Stimulated activated CD4-positive, alpha-beta T cell treated with anti-CD3 and anti-CD28 coated beads, Interleukin-2, amount 100 ng/mL, for 24 hours (primary cell): Measurements from ENCODE around the gene LBHD2.
"Not testable (repeated sequence)": the region's sequence is repeated elsewhere in the genome, so short reads cannot be mapped to it uniquely, and the experiment has no call there.

Source experiments
- DNase-seq, 2 donors: peaks; one replicate each; pipeline ENCODE4 v3.0.0-alpha.2; 2020

Gene LBHD2

GRCh38 chr14:103084021-103084919 is at the start of gene LBHD2:
Gene LBHD2 (plus strand): TSS chr14:103084210. CDS start chr14:103086013, 1,803 bp downstream.
- no peak for DNase-seq

- DNase-seq, result no peak
Observed at GRCh38 chr14:103041464-103041863, 42.5 kb upstream of the LBHD2 start.

GRCh38 chr14:103043257-103044015 is 40.6 kb upstream of the LBHD2 start:
- DNase-seq, result no peak

- no peak for DNase-seq
Observed at GRCh38 chr14:103045371-103045869, 38.6 kb upstream of the LBHD2 start.

GRCh38 chr14:103047453-103047852 is 36.6 kb upstream of the LBHD2 start:
- not testable (repeated sequence) for DNase-seq

GRCh38 chr14:103050935-103051334 is 33.1 kb upstream of the LBHD2 start:
- DNase-seq, result no peak

- DNase-seq, result no peak
Observed at GRCh38 chr14:103052407-103052806, 31.6 kb upstream of the LBHD2 start.

GRCh38 chr14:103055695-103056094 is 28.3 kb upstream of the LBHD2 start:
- no peak for DNase-seq

GRCh38 chr14:103056322-103057027 is 27.5 kb upstream of the LBHD2 start:
- peak in 1 of 2 donors; percentile 7 for DNase-seq

- DNase-seq, result peak in 1 of 2 donors; percentile 17
Observed at GRCh38 chr14:103057028-103057371, 27.0 kb upstream of the LBHD2 start.

GRCh38 chr14:103057372-103058163 is 26.4 kb upstream of the LBHD2 start, which contains the start of gene CDC42BPB:
Gene CDC42BPB (minus strand): TSS chr14:103057549. CDS start chr14:103057173, 376 bp downstream.
- DNase-seq, result peak; percentile 52 to 72

GRCh38 chr14:103058164-103059055 is 25.6 kb upstream of the LBHD2 start:
- DNase-seq, result no peak

- DNase-seq, result no peak
Observed at GRCh38 chr14:103059556-103059955, 24.5 kb upstream of the LBHD2 start.

GRCh38 chr14:103061482-103061976 is 22.5 kb upstream of the LBHD2 start:
- DNase-seq, result no peak

GRCh38 chr14:103064436-103064835 is 19.6 kb upstream of the LBHD2 start:
- DNase-seq, result no peak

GRCh38 chr14:103064978-103065377 is 19.0 kb upstream of the LBHD2 start:
- no peak for DNase-seq

GRCh38 chr14:103065861-103066260 is 18.1 kb upstream of the LBHD2 start:
- no peak for DNase-seq

- DNase-seq, result no peak
Observed at GRCh38 chr14:103066399-103066798, 17.6 kb upstream of the LBHD2 start.

GRCh38 chr14:103067231-103067954 is 16.6 kb upstream of the LBHD2 start:
- DNase-seq, result no peak
